HG03159 (cell line): Measurements from ENCODE around the gene MAP4K2.
A peak's percentile ranks its signal among the peaks of the same experiment; 100 is the strongest.
"Not testable (repeated sequence)": the region's sequence is repeated elsewhere in the genome, so short reads cannot be mapped to it uniquely, and the experiment has no call there.

ENCODE experiments used
- ATAC-seq: cut with Tn5 transposase; IDR thresholded peaks from one replicate; pipeline ENCODE4 v1.9.1; 2021; ENCODE audit warnings: mild to moderate bottlenecking, moderate library complexity; ENCODE audit not compliant: unreplicated experiment

The MAP4K2 gene

DNA sequence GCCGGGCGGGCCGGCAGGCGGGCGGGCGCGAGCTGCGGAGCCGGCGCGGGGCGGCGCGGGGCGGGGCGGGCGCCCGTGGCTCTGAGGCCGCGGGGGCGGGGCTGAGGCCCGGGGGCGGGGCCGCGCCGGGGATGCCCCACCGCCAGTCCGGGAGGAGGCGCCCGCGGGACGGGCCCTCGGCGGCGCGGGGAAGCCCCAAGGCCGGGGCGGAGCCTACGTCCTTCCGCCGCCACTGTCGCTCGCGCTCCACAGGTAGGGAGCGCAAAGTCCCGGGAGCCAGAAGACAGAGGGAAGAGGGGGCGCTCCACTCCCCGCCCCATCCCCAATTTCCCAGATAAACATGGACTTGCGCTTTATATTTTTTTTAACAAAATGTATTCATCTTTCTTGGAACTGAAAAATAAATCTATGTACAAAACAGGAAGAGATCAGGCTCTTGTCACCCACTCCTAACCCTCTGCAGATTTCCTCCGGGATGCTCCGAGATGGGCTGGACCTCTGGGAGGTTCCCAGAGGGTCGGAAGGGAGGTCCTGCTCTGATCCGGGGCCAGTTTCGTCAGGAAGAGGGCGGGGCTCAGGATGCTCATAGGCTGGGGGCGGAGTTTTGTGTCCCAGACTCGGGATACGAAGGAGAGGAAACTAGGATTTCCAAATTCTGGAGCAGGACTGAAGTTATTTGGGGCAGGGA lies at the start of gene MAP4K2:
MAP4K2 (minus strand) TSS at position 57 of the 688 bp plus-strand sequence. CDS start 65 bp downstream, outside the sequence.
- ATAC-seq, result no peak

- no peak for ATAC-seq
Observed at GRCh38 chr11:64851831-64852351, 48.9 kb upstream of the MAP4K2 start.

GRCh38 chr11:64850979-64851567 lies 48.1 kb upstream of the MAP4K2 start:
- ATAC-seq, result peak; percentile 57

DNA sequence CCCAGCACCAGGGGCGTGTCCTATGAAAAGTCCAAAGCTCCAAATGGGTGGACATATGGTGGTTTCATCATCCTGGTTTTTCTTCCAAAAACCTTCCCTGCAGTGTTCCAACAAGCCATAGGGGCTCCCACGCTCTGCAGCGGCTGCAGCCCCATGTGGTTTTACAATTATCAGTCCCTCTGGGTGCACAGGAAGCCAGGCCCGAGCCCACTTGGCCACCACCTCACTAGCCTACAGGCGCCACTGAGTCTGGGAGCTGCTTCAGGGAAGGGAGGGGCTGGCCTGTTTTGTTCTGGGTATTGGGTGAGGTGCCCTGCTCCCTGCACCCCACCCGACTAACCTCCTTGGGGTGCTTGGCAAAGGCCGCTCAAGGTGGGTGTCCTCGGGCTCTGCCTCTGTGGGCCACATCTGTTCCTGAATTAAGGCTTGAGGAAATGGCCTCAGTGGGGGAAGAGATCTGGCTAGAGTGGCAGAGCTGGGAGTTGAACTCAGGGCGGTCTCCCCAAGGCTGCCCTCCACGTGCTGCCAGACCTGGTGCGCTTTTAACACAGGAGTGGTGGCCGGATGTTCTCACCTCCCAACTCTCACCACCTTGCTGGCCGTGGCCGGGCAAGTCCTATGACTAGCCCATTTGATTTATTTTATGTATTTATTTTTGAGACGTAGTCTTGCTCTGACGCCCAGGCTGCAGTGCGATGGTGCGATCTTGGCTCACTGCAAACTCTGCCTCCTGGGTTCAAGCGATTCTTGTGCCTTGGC lies 46.8 kb upstream of the MAP4K2 start:
- ATAC-seq, result no peak

DNA sequence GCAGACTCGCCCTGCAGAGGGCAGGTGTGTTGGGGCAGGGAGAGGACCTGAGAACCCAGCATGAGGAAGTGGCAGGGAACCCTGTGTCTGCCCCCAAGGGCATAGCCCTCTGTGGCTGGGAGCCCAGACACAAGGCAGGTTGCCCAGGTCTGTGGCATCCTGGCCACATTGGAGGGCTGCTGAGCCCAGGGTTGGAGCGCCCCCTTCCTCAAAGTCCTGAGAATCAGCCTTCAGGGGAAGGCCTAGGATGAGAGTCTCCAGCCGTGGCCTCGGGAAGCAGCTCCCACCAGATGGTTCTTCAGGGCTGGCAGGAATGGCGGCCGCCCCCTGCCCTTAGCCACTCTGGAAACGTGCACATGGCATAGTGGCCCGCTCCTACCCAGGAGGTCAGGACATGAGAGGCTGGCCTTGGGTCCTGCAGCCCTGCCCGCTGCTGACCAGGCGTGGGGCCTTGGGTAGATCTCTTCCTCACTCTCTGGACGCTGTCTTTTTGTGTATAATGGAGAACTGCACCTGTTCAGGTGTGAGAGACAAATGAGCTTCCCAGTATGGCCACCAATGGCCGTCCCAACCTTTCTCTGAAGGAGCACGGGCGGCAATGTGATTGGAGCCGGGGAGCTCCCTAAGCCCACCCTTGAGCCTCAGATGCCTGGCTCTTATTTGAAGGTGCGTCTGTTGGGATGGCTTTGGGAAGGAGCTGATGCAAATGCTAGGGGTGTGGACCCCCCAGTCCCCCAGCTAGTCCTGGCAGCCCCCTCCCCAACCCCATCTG lies 46.0 kb upstream of the MAP4K2 start:
- no peak for ATAC-seq

DNA sequence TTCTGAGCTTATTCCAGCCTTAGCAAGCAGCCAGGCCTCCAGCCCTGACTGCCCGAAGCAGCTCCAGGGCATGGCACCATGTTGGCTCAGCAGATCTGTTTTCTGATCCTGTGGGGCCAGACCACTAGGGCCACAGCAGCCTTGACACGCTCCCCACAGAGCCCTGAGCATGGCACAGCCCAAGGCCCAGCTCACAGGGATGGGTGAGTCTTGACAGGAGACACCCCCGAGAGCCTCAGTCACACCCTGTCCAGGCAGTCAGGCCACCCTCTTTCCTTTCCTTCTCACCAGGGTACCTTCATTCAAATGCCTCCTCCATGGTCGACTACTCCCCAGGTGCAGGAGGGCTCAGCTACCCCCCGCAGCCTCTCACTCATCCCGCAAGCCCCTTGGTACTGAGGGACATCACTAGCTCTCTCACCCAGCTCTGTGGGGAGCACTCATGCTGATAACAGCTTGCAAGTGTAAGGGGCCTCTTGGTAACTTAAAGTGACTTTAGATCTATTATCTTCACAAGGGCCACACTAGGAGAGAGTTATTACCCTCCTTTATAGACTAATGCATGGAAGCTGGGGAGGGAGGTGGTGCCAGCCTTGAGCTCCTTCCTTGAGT lies 45.3 kb upstream of the MAP4K2 start:
- ATAC-seq, result no peak

GRCh38 chr11:64846998-64847666 lies 44.1 kb upstream of the MAP4K2 start:
- no peak for ATAC-seq

DNA sequence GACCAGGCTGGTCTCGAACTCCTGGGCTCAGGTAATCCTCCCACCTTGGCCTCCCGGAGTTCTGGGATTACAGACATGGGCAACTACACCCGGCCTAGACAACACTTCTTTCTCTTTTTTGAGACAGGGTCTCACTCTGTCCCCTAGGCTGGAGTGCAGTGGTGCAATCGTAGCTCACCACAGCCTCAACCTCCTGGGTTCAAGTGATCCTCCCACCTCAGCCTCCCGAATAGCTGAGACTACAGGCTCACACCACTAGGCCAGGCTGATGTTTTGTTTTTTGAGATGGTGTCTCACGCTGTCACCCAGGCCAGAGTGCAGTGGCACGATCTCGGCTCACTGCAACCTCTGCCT lies 42.7 kb upstream of the MAP4K2 start:
- ATAC-seq, result not testable (repeated sequence)

DNA sequence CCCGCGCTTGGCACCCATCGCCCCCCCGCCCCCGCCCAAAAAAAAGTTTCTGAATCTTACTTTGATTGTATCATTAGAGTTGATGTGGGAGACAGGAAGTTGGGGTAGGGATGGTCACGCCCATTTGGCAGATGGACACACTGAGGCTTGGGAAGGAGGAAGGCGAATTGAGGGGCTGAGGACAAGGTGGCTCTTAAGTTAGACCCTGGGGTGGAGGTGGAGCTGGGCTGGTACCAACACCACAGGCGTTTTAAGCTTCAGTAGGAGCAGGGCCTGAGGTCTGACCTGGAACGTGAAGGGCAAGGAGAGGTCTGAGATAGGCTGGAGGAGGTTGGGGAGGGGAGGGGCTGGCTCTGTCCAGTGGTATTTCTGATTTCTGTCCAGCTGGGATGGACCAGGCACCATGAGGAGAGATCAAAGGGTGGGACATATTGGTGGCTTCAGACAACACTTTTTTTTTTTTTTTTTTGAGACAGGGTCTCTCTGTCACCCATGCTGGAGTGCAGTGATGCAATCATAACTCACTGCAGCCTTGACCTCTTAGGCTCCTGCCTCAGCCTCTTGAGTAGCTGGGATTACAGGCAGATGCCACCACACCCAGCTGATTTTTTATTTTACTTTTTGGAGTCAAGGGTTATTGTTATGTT lies 42.2 kb upstream of the MAP4K2 start:
- ATAC-seq, result no peak

DNA sequence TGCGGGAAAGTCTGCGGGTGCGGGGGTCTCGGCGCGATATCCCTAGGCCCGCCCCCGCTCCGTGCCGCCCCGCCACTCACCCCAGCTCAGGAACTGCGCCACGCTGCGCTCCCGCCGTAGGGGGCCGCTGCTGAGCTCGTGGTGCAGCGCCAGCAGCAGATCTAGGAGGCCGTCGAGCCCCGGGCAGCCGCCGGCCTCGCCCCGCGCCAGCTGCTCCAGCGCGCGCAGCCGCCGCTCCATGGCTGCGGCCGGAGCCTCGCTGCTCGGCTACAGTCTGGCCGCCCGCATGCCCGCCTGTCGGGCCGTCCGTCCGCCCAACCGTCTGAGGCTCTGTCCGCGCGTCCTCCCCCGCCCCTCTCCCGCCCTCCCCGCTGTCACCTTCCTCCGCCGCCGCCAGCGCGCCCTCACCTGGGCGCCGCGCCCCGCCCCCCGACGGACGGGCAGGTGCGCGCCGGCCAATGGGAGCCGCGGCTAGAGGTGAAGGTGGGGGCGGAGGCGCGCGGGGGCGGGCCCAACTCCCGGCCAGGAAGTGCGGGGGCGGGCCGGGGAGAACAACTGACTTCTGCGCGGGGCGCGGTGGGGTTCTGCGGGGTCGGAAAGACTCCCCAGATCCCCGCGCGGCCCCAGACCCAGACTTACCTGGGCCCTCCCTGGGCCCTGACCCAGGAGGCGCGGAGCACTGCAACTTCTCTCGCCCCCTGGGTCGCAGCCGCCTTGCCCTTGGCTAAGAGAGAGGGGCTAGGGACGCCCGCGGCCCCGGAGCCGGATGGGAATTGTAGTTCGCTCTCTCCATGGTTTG lies 41.5 kb upstream of the MAP4K2 start, which contains the start of gene CDC42BPG:
CDC42BPG (minus strand) TSS at position 324 of the 799 bp plus-strand sequence; CDS start at position 240, 84 bp downstream.
- no peak for ATAC-seq

DNA sequence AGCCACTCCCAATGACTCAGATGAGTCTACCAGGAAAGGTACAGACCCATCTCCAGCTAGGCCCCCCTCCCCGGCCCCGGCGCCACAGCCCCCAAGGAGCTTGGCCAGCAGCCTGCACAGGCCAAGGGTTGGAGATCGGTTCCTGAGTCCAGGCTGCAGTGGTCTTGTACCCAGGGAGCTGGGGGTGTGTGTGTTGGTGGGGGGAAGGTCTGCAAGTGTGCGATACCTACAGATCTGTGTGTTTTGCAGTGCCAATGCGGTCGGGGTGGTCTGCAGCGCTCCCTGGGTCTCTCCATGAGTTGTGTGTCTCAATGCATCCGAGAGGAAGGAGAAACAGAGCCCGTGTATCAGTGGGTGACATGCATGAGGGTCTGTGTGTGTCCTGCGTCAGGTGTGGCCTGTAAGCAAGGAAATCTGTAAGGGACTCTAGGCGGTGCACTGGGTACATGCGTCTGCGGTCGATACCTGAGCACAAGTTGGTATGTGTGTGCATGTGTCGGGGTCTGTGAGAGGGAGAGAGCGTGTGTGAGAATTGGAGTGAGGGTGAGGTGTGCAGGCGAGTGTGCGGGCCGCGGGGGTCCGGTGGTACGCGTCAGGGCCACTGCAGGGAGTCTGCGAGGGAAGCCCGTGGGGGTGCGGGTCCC lies 40.8 kb upstream of the MAP4K2 start:
- no peak for ATAC-seq

DNA sequence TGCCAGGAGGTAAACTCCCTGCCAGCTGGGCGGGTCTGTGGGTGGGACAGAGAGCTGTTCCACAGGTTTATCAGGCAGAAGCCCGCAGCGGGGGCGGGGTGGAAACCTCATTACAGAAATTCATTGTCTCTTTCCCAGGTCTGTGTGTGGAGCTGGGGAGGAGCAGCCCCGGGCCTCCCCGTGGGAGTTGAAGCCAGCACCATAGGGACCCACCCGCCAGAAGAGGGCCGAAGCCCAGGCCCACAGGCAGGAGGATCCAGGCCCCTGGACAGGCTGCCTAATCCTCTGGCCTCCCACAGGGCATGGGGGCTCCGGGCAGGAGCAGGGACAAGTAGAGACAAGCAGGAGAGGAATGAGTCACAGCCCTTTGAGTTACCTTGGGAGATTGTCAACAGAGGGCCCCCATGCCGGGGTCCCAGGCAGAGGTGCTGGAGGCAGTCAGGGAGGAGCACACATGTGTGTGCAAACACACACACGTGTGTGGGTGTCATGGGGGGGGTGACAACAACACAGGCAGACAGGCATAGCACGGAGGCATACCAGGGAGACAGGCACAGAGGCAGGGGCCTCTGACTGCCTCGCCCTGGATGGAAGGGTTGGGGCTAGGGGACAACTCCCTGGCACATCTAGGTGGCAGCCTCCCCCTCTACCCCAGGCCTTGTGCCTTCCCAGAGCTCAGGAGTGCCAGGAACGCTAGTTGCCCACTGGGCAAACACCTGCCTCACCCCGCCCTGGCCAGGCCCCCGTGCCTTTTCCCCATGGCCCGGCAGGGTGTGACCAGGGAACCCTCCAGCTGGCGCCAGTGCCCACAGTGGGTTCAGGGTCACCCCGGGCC lies 40.1 kb upstream of the MAP4K2 start:
- no peak for ATAC-seq

GRCh38 chr11:64842366-64842759 lies 39.3 kb upstream of the MAP4K2 start:
- ATAC-seq, result no peak

GRCh38 chr11:64841592-64842365 lies 38.8 kb upstream of the MAP4K2 start:
- ATAC-seq, result no peak

DNA sequence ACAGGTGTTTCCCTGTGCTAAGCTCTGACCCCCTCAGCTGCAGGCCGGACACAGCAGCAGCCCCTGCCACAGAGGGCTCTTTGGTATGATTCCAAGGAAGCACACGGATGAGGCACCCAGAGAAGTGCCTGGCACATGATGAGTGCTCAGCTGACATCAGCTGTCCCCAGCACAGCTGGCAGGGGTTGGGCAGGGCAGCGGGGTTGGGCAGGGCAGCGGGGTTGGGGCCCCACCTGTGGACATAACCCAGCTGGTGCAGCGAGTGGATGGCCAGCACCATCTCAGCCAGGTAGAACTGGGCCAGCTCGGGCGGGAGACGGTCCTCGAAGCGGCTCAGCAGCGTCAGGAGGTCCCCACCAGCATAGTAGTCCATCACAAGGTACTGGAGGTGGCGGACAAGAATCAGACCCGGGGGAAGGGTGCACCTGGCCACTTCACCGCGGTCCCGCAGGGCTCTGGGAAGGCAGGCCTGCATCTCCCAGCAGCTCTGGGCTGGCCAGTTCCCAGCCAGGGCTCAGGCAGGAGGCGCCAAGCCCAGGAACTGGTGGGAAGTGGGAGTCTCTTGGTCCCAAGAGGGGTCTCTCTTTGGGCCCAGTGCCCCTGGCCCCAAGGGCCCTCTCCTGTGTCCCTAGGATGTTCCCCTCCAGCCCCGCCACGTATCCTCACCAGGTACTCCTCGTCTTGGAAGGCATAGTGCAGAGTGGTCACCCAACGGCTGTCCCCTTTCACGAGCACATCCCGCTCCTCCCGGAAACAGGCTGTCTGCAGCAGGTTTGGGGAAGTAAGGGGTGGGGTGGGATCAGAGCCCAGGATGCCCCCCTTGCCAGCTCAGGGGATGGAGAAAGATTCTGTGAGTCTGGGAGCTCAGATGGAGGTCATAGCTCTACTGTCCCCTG lies 37.1 kb upstream of the MAP4K2 start:
- ATAC-seq, result no peak

DNA sequence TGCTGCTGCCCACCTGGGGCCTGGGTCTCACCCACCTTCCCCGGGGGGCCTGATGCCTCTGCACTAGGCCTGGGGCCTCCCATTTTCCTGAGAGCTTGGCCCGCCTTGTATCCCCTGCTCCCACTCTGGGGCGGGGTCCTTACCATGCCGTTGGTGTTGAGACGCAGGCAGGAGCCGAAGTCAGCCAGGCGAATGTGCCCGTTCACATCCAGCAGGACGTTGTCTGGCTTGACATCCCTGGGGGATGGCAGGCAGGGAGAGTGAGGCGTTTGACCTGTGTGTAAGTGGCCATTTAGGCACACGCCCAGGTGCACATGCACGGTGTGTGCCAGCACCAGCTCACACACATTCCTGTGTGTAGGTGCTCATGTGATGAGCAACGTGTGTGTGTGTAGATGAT lies 36.3 kb upstream of the MAP4K2 start:
- ATAC-seq, result no peak
